ENCODE results near the gene KDM4F.

KDM4F gene

GRCh38 chr11:95057959-95058358 lies 8.7 kb downstream of the KDM4F start (continued):
- no peak for TF ChIP-seq ZSCAN4 (tag by site-specific recombination; IDR thresholded peaks at IDR 0.05)
- no peak for TF ChIP-seq ZNF112 (tag by site-specific recombination; IDR thresholded peaks at IDR 0.05)
- no peak for TF ChIP-seq ZNF777 (tag by site-specific recombination; IDR thresholded peaks at IDR 0.05; ENCODE audit: borderline replicate concordance)

- Histone ChIP-seq H3K4me3 (ENCODE audit: low read depth, low read length) (no peak overlapping the region), H3K9me3 (ENCODE audit: control insufficient read depth, insufficient read depth, low read depth, low read length) (no peaks in the 10 kb centered on the region), H3K36me3 (ENCODE audit: control insufficient read depth in 2 of 2, insufficient read depth in 1 of 2, low read length in 2 of 2) (no peaks in the 10 kb centered on the region), H3K4me1 (ENCODE audit: control insufficient read depth, insufficient read depth, low read length) (no peaks in the 10 kb centered on the region), H3K27ac (ENCODE audit: extremely low read depth, low read depth, low read length) (no peak overlapping the region)
- TF ChIP-seq ELK4 (IDR thresholded peaks at IDR 0.05; ENCODE audit: borderline replicate concordance, low read depth, low read length) (no peak), ZNF692 (tag by site-specific recombination; IDR thresholded peaks at IDR 0.05) (no peak), GLI4 (tag by site-specific recombination; IDR thresholded peaks at IDR 0.05) (no peak), ATF2 (tag by site-specific recombination; IDR thresholded peaks at IDR 0.05; ENCODE audit: low read depth) (no peak), ZSCAN5A (tag by site-specific recombination; IDR thresholded peaks at IDR 0.05) (no peak), ZNF391 (tag by site-specific recombination; IDR thresholded peaks at IDR 0.05; ENCODE audit: borderline replicate concordance, low read depth) (no peak), ZNF19 (tag by site-specific recombination; IDR thresholded peaks at IDR 0.05; ENCODE audit: low read depth) (no peak), ZNF544 (tag by site-specific recombination; IDR thresholded peaks at IDR 0.05) (no peak), ZNF654 (tag by site-specific recombination; IDR thresholded peaks at IDR 0.05; ENCODE audit: low read depth) (no peak), ZBTB20 (tag by site-specific recombination; IDR thresholded peaks at IDR 0.05) (no peak), ZBTB48 (tag by site-specific recombination; IDR thresholded peaks at IDR 0.05) (no peak), HOXC10 (CRISPR knock-in tag; IDR thresholded peaks at IDR 0.05) (no peak), ZNF529 (tag by site-specific recombination; IDR thresholded peaks at IDR 0.05; ENCODE audit: insufficient replicate concordance) (no peak), ZNF48 (tag by site-specific recombination; IDR thresholded peaks at IDR 0.05) (no peak), GFI1B (tag by site-specific recombination; IDR thresholded peaks at IDR 0.05) (no peak)
- ChIA-PET CTCF (no interaction called here), POLR2A (no interaction called here)
These were observed 9.4 kb downstream of the KDM4F start for GRCh38 chr11:95058621-95059020.

- Histone ChIP-seq H3K36me3 (ENCODE audit: control insufficient read depth in 2 of 2, insufficient read depth in 1 of 2, low read length in 2 of 2) (no peaks in the 10 kb centered on the region), H3K9me3 (ENCODE audit: control insufficient read depth, insufficient read depth, low read depth, low read length) (no peaks in the 10 kb centered on the region), H3K4me1 (ENCODE audit: control insufficient read depth, insufficient read depth, low read length) (no peaks in the 10 kb centered on the region), H3K4me3 (ENCODE audit: low read depth, low read length) (no peak overlapping the region), H3K27ac (ENCODE audit: extremely low read depth, low read depth, low read length) (no peak overlapping the region)
- ChIA-PET CTCF (interaction anchor here (0.6 kb wide), 1 partner anchor 111 kb away, joined by 3 read pairs; no protein-coding TSS in a partner anchor), POLR2A (no interaction called here)
- no peak for TF ChIP-seq PRDM6 (tag by site-specific recombination; IDR thresholded peaks at IDR 0.05)
- no peak for TF ChIP-seq ZNF596 (tag by site-specific recombination; IDR thresholded peaks at IDR 0.05)
- TF ChIP-seq SP2 (tag by site-specific recombination; IDR thresholded peaks at IDR 0.05): no peak
- TF ChIP-seq ZNF10 (tag by site-specific recombination; IDR thresholded peaks at IDR 0.05): no peak
- TF ChIP-seq ZBTB11 (tag by site-specific recombination; conservative IDR thresholded peaks at IDR 0.05; ENCODE audit: low read depth): no peak
- TF ChIP-seq ZBTB20 (tag by site-specific recombination; IDR thresholded peaks at IDR 0.05): no peak
These were observed 9.8 kb downstream of the KDM4F start for GRCh38 chr11:95059046-95059445.
